NK-92 treated with Interleukin-12 subunit alpha and Interleukin-12 subunit beta, amount 100 ng/mL, for 24 hours (cell line): ENCODE measurements around the gene FHL1.
"Not testable (repeated sequence)": the region's sequence is repeated elsewhere in the genome, so short reads cannot be mapped to it uniquely, and the experiment has no call there.

Experiments
- DNase-seq: peaks from one replicate; lab custom pipeline; 2025; lab: John Stamatoyannopoulos, UW

FHL1 gene

DNA sequence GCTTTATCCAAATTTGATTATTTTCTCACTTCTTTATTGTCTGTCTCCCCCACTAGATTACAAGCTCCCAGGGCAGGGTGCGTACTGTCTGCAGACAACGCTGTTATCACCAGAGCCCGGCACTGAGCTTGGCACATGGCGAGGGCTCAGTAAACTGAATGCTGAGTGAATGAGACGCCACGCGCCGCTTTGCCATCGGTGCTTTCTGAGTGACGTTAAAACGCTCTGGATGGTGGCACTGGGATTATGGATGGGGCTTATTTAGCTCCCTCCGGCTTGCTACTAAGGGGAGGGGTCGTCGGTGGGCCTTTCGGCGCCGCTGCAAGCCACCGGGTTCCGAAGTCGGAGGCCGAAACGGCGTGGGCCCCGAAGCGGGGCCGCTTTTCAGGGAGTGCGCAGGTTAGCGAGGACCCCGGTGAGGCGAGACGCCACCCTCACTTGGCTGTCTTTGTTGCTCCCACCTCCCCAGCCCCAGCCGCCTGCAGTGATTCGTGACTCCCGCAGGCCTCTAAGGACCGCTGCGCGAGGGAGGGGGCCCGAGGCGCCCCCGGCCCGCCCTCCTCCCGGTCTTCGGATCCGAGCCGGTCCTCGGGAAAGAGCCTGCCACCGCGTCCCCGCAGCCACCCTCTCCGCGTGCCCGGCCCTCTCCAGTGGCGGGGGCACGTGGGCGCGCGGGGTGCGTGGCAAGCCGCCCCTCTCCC, 569 bp upstream of the FHL1 start:
- no peak for DNase-seq

GRCh38 chrX:136147976-136148375, 643 bp downstream of the FHL1 start:
- no peak for DNase-seq

DNA sequence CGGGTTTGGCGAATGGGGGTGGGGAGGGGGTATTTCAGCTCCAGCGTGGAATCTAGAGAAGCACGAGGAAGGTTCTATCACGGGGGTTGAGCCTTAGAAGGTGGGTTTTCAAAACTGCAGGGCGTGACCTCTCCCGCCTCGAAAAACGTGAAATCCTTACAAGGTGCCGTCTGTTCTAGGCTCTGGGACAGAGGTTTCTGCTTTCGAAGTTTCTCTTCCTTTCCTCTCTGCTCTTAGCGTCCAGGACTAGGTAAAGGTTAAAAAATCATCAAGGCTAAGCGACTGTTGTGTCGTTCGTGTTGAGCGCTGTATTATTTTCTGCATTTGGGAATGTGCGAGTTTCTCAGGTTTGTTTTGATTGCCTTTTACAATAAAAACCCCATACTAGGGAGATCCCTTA, 1.1 kb downstream of the FHL1 start:
- no peak for DNase-seq

DNA sequence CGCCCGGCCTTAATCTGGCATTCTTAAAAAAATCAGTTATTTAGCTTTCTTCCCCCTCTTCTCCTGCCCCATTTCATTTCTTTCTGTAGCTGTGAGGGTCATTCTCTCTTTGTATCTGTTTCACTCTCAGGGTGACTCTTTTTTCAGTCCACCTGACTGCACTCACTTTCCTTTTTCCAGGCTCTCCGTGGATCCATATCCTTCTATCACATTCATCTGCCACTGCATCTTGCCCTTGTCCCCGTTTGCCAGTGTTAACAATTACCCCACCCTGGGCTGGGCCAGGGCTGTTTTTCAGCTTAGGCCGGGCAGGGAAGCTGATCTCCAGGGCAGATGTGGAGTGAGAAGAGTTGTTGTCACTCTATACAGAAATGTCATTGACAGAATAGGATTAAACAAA, 7.7 kb downstream of the FHL1 start:
- no peak for DNase-seq

DNA sequence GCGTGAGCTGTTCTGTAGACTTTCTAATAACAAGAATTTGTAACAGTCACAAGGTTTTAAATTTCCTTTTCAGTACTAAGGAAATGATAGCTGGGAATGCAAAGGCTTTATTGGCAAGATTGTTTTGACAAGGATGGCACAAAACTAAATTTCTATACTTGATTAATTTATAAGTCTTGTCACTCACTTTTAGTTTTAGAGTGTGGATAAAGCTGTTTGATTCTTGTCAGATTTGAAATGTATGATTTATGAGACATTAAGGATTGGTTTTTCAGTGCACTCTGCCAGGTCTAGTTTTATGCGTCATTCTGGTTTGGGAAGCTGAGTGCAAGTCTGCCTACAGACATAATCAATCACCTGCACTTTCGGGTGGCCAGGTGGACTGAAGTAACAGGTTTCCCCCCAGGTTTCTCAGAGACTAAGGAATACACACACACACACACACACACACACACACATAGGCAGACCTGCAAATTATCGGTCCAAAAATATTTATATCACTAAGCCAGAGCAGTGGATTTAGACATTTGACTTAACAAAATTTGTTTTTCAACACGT, 9.3 kb downstream of the FHL1 start:
- DNase-seq: no peak

DNA sequence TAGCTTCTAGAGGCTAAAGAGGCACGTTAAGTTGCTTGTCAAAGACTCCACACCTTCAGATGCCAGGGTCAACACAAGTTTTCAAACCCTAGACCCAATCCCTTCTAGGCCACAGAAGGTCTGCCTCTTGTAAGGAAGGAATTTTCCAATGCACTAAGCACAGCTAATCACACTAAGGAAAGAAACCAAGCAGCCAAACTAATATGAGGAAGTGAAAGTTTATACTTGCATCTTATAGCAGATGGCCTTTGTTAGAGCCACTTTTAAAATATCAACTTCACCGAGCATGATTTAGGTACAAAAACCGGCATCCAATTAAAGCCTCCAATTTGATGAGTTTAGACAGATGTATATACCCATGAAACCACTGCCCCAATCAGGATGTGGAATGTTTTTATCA, 9.9 kb downstream of the FHL1 start:
- DNase-seq: no peak

GRCh38 chrX:136158685-136159084, 11.4 kb downstream of the FHL1 start:
- no peak for DNase-seq

- DNase-seq: no peak
Observed at GRCh38 chrX:136159611-136160025, 12.3 kb downstream of the FHL1 start.

GRCh38 chrX:136162827-136163570, 15.7 kb downstream of the FHL1 start:
- DNase-seq: no peak

- no peak for DNase-seq
Observed at GRCh38 chrX:136163689-136164088, 16.4 kb downstream of the FHL1 start.

- DNase-seq: no peak
Observed at GRCh38 chrX:136165406-136165805, 18.1 kb downstream of the FHL1 start.

- no peak for DNase-seq
Observed at GRCh38 chrX:136166221-136166855, 19.0 kb downstream of the FHL1 start.

- DNase-seq: not testable (repeated sequence)
Observed at GRCh38 chrX:136167989-136168388, 20.7 kb downstream of the FHL1 start.

GRCh38 chrX:136168929-136169735, 21.8 kb downstream of the FHL1 start:
- no peak for DNase-seq

GRCh38 chrX:136170139-136170800, 22.9 kb downstream of the FHL1 start:
- no peak for DNase-seq

DNA sequence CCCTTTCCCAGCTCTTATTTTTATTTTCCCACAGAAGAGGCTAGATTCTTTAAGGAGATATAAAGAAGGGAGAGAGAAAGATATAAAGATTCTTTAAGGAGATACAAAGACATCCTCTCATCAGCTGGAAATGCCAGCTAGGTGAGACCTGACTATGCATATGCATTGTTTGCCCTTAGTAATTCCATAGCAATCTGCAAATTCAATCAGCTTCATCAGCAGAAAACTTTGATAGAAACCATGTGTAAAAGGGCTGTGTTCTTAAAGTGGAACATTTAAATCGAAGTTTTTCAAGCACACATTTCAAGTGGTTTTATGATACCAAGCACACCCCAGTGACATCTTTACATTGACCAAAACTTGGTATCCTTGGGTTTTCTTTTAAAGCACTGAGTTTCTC, 24.1 kb downstream of the FHL1 start:
- no peak for DNase-seq

DNA sequence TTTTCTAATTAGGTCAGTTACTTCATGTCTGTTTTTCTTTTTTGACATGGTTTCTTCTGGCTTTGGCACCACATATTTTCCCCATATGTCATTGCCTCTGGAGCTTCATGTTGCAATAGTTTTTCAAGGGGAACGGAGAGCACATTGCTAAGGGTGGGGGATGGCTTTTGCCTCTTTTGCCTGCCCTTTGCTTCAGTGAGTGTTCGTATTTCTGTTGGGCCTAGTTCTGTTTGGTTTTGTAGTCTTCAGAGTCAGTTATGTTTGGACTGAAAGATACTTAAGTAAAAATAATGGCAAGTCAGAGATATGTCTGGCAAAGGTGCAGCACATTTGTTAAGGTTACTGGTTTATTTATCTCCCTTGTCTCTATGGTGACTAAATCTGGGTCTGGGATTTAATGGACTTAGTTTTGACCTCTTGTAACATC, 29.1 kb downstream of the FHL1 start:
- no peak for DNase-seq

DNA sequence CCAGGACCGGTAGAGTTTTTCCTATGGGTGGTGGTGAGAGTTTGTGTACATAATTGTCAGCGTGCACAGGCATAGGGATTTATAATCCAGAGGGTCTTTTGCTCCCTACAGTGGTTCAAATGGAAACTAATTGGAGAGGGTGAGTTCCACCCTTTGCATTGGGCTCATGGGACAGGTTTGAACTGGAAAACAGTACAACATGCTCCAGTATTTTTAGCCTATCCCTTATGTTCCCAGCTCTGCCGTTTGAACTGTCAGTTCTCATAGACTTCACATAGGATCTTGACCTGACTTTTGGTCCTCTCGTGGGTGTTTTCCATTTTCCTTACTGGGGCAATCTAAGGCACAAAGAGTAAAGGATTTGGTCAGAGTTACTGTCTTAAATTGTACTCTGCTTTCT, 31.8 kb downstream of the FHL1 start:
- no peak for DNase-seq

- no peak for DNase-seq
Observed at GRCh38 chrX:136182414-136182813, 35.1 kb downstream of the FHL1 start.

GRCh38 chrX:136183172-136183571, 35.8 kb downstream of the FHL1 start:
- no peak for DNase-seq

DNA sequence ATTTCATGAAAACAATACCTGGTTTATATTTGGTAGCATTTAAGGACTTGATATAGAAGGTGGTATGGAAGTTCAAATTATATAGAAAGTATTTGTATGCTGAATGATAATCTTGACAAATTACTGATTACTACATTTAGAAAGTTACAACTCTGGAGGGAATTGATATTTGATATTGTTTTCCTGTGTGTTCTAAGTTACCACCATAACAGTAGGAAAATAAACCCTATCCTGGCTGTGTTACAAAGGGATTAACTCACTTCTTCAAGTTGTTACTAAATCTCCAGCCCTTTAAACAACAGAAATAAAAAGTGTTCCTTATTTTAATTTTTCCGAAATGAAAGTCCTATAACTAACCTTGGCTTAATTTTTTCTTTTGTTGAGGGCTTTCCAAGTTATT, 36.6 kb downstream of the FHL1 start:
- DNase-seq: no peak
